Measurements from ENCODE around the gene ARHGDIG. TPM values are rescaled to one million over a fixed set of nuclear protein-coding genes. Genes with fewer than 3 reads are reported as not detected.

Gene ARHGDIG
- total RNA-seq, 1 experiment from 2014 or later = 3.1 TPM

GRCh38 chr16:259814-260253 is 20.6 kb upstream of the ARHGDIG start:
- H3K79me2 ChIP-seq (ENCODE audit: low read length) = no peaks in the 10 kb centered on the region
- H3K9ac ChIP-seq (ENCODE audit: low read length) = no peak overlapping the region
- no peak overlapping the region for H2AFZ ChIP-seq (ENCODE audit: low read length)
- no peak overlapping the region for H3K4me3 ChIP-seq (ENCODE audit: low read length)
- H3K27ac ChIP-seq (ENCODE audit: low read length) = no peak overlapping the region
- no peak overlapping the region for H3K4me2 ChIP-seq (ENCODE audit: low read depth, low read length, poor library complexity, severe bottlenecking)
- DNase-seq = no peak
- no peaks in the 10 kb centered on the region for H3K27me3 ChIP-seq (ENCODE audit: low read length)
- no peaks in the 10 kb centered on the region for H3K9me2 ChIP-seq (replicated peaks; ENCODE audit: insufficient read depth, low read length)
- no peaks in the 10 kb centered on the region for H3K9me3 ChIP-seq (ENCODE audit: low read length)
- H3K4me1 ChIP-seq (ENCODE audit: low read length) = no peaks in the 10 kb centered on the region
- no peaks in the 10 kb centered on the region for H3K36me3 ChIP-seq (ENCODE audit: insufficient read depth, low read length)
- H4K20me1 ChIP-seq (ENCODE audit: insufficient read depth, low read depth, low read length) = no peaks in the 10 kb centered on the region

DNA sequence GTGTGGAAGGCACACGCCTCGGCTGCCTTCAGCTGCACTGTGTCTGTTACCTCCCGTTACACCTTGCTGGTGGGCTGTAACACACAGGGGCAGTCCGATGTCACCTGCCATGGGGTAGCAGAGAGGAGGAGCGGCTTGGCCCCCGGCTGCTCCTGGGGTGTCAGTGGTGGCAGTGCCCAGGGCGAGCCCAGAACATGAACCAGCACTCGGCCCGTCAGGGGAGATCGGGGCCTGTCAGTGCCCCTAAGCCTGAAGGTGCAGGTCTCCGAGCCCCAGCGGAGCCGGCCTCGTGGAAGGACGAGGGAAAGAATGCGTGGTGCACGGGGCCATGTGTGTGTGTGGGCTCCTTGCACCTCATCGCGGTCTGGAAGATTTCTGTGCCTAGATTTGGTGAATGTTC is 20.1 kb upstream of the ARHGDIG start:
- Histone ChIP-seq H4K20me1 (ENCODE audit: insufficient read depth, low read depth, low read length) (no peaks in the 10 kb centered on the region), H3K4me3 (ENCODE audit: low read length) (no peak overlapping the region), H3K36me3 (ENCODE audit: insufficient read depth, low read length) (no peaks in the 10 kb centered on the region), H3K4me2 (ENCODE audit: low read depth, low read length, poor library complexity, severe bottlenecking) (no peak overlapping the region), H3K9ac (ENCODE audit: low read length) (no peak overlapping the region), H3K9me2 (replicated peaks; ENCODE audit: insufficient read depth, low read length) (no peaks in the 10 kb centered on the region), H3K9me3 (ENCODE audit: low read length) (no peaks in the 10 kb centered on the region), H3K79me2 (ENCODE audit: low read length) (no peaks in the 10 kb centered on the region), H3K27me3 (ENCODE audit: low read length) (no peaks in the 10 kb centered on the region), H3K4me1 (ENCODE audit: low read length) (no peaks in the 10 kb centered on the region), H2AFZ (ENCODE audit: low read length) (no peak overlapping the region), H3K27ac (ENCODE audit: low read length) (no peak overlapping the region)
- DNase-seq = no peak

- Histone ChIP-seq H3K36me3 (ENCODE audit: insufficient read depth, low read length) (no peaks in the 10 kb centered on the region), H3K9me3 (ENCODE audit: low read length) (no peaks in the 10 kb centered on the region), H4K20me1 (ENCODE audit: insufficient read depth, low read depth, low read length) (no peaks in the 10 kb centered on the region), H3K79me2 (ENCODE audit: low read length) (no peaks in the 10 kb centered on the region), H3K9me2 (replicated peaks; ENCODE audit: insufficient read depth, low read length) (no peaks in the 10 kb centered on the region), H3K4me2 (ENCODE audit: low read depth, low read length, poor library complexity, severe bottlenecking) (no peak overlapping the region), H2AFZ (ENCODE audit: low read length) (no peak overlapping the region), H3K4me3 (ENCODE audit: low read length) (no peak overlapping the region), H3K27ac (ENCODE audit: low read length) (no peak overlapping the region), H3K9ac (ENCODE audit: low read length) (no peak overlapping the region), H3K27me3 (ENCODE audit: low read length) (no peaks in the 10 kb centered on the region), H3K4me1 (ENCODE audit: low read length) (no peaks in the 10 kb centered on the region)
- no peak for DNase-seq
These were observed 19.2 kb upstream of the ARHGDIG start for GRCh38 chr16:261031-261691.

DNA sequence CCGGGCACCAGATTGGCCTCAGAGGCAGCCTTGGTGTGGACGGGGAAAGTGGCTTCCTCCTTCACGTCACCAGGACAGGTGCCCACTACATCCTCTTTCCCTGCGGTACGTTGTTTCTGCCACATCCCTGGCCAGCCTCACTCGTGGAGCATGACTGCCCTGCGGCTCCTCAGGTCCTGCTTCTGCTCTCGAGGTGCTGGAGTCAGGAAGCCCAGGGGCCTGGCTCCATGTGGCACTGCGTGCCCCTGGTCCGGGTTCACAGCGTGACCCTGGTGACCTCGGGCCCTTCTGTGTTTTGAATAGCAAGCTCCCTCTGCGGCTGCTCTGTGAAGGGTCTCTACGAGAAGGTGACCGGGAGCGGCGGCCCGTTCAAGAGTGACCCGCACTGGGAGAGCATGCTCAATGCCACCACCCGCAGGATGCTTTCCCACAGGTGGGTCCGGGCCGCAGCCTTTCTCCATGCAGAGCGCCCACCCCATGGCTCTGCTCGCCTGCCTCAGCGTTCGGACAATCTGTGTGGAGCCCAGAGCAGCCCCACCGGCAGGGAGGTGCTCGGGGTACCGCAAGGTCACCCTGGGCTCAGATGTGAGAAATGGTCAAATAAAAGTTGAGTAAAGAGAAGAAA is 18.2 kb upstream of the ARHGDIG start:
- Histone ChIP-seq H3K36me3 (ENCODE audit: insufficient read depth, low read length) (no peaks in the 10 kb centered on the region), H3K4me1 (ENCODE audit: low read length) (no peaks in the 10 kb centered on the region), H3K27ac (ENCODE audit: low read length) (no peak overlapping the region), H3K9me2 (replicated peaks; ENCODE audit: insufficient read depth, low read length) (no peaks in the 10 kb centered on the region), H3K27me3 (ENCODE audit: low read length) (no peaks in the 10 kb centered on the region), H3K4me2 (ENCODE audit: low read depth, low read length, poor library complexity, severe bottlenecking) (no peak overlapping the region), H4K20me1 (ENCODE audit: insufficient read depth, low read depth, low read length) (no peaks in the 10 kb centered on the region), H2AFZ (ENCODE audit: low read length) (no peak overlapping the region), H3K4me3 (ENCODE audit: low read length) (no peak overlapping the region), H3K79me2 (ENCODE audit: low read length) (no peaks in the 10 kb centered on the region), H3K9me3 (ENCODE audit: low read length) (no peaks in the 10 kb centered on the region), H3K9ac (ENCODE audit: low read length) (no peak overlapping the region)
- DNase-seq = no peak

GRCh38 chr16:263182-263774 is 17.1 kb upstream of the ARHGDIG start:
- Histone ChIP-seq H3K79me2 (ENCODE audit: low read length) (no peaks in the 10 kb centered on the region), H2AFZ (ENCODE audit: low read length) (no peak overlapping the region), H3K36me3 (ENCODE audit: insufficient read depth, low read length) (no peaks in the 10 kb centered on the region), H4K20me1 (ENCODE audit: insufficient read depth, low read depth, low read length) (no peaks in the 10 kb centered on the region), H3K9me3 (ENCODE audit: low read length) (no peaks in the 10 kb centered on the region), H3K9ac (ENCODE audit: low read length) (no peak overlapping the region), H3K27ac (ENCODE audit: low read length) (no peak overlapping the region), H3K27me3 (ENCODE audit: low read length) (no peaks in the 10 kb centered on the region), H3K4me2 (ENCODE audit: low read depth, low read length, poor library complexity, severe bottlenecking) (no peak overlapping the region), H3K9me2 (replicated peaks; ENCODE audit: insufficient read depth, low read length) (no peaks in the 10 kb centered on the region), H3K4me3 (ENCODE audit: low read length) (no peak overlapping the region), H3K4me1 (ENCODE audit: low read length) (no peaks in the 10 kb centered on the region)
- no peak for DNase-seq

DNA sequence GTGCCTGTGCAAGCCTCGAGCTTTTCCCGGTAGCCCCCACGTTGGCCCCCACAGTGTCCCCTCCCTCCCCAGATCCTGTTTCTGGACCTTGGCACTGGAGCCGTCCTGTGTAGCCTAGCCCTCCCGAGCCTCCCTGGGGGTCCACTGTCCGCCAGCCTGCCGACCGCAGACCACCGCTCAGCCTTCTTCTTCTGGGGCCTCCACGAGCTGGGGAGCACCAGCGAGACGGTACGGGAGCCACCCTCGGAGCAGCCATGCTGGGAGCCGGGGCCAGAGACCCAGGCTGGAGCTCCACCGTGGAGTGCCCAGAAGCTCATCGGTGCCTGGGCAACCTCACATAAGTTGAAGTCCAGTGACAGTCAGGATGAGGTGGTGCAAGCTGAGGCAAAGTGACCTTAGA is 16.4 kb upstream of the ARHGDIG start:
- Histone ChIP-seq H3K9me3 (ENCODE audit: low read length) (no peaks in the 10 kb centered on the region), H3K27me3 (ENCODE audit: low read length) (no peaks in the 10 kb centered on the region), H3K79me2 (ENCODE audit: low read length) (no peaks in the 10 kb centered on the region), H3K36me3 (ENCODE audit: insufficient read depth, low read length) (no peaks in the 10 kb centered on the region), H3K4me1 (ENCODE audit: low read length) (no peaks in the 10 kb centered on the region), H3K9ac (ENCODE audit: low read length) (no peak overlapping the region), H3K4me3 (ENCODE audit: low read length) (no peak overlapping the region), H3K9me2 (replicated peaks; ENCODE audit: insufficient read depth, low read length) (no peaks in the 10 kb centered on the region), H2AFZ (ENCODE audit: low read length) (no peak overlapping the region), H4K20me1 (ENCODE audit: insufficient read depth, low read depth, low read length) (no peaks in the 10 kb centered on the region), H3K4me2 (ENCODE audit: low read depth, low read length, poor library complexity, severe bottlenecking) (no peak overlapping the region), H3K27ac (ENCODE audit: low read length) (no peak overlapping the region)
- DNase-seq = no peak

- Histone ChIP-seq H3K36me3 (ENCODE audit: insufficient read depth, low read length) (no peaks in the 10 kb centered on the region), H4K20me1 (ENCODE audit: insufficient read depth, low read depth, low read length) (no peaks in the 10 kb centered on the region), H3K79me2 (ENCODE audit: low read length) (no peaks in the 10 kb centered on the region), H3K9me3 (ENCODE audit: low read length) (no peaks in the 10 kb centered on the region), H3K4me1 (ENCODE audit: low read length) (no peaks in the 10 kb centered on the region), H3K9ac (ENCODE audit: low read length) (no peak overlapping the region), H3K9me2 (replicated peaks; ENCODE audit: insufficient read depth, low read length) (no peaks in the 10 kb centered on the region), H3K4me3 (ENCODE audit: low read length) (no peak overlapping the region), H3K4me2 (ENCODE audit: low read depth, low read length, poor library complexity, severe bottlenecking) (no peak overlapping the region), H2AFZ (ENCODE audit: low read length) (no peak overlapping the region), H3K27me3 (ENCODE audit: low read length) (no peaks in the 10 kb centered on the region), H3K27ac (ENCODE audit: low read length) (no peak overlapping the region)
- no peak for DNase-seq
These were observed 15.9 kb upstream of the ARHGDIG start for GRCh38 chr16:264440-264951.

- Histone ChIP-seq H3K27ac (ENCODE audit: low read length) (no peak overlapping the region), H4K20me1 (ENCODE audit: insufficient read depth, low read depth, low read length) (no peaks in the 10 kb centered on the region), H3K9ac (ENCODE audit: low read length) (no peak overlapping the region), H3K4me1 (ENCODE audit: low read length) (no peaks in the 10 kb centered on the region), H3K36me3 (ENCODE audit: insufficient read depth, low read length) (no peaks in the 10 kb centered on the region), H3K79me2 (ENCODE audit: low read length) (no peaks in the 10 kb centered on the region), H3K4me3 (ENCODE audit: low read length) (no peak overlapping the region), H3K9me3 (ENCODE audit: low read length) (no peaks in the 10 kb centered on the region), H3K4me2 (ENCODE audit: low read depth, low read length, poor library complexity, severe bottlenecking) (no peak overlapping the region), H3K9me2 (replicated peaks; ENCODE audit: insufficient read depth, low read length) (no peaks in the 10 kb centered on the region), H3K27me3 (ENCODE audit: low read length) (no peaks in the 10 kb centered on the region), H2AFZ (ENCODE audit: low read length) (no peak overlapping the region)
- no peak for DNase-seq
These were observed 15.3 kb upstream of the ARHGDIG start for GRCh38 chr16:265002-265529.
